Endodermal cell (in vitro differentiated cells): ENCODE data around the gene CREG1. TPM values are rescaled to one million over a fixed set of nuclear protein-coding genes. Genes with fewer than 3 reads are reported as not detected.

Experiments used
- DNase-seq: peaks from one replicate; pipeline ENCODE4 v3.0.0-alpha.2; 2017
- H3K27ac ChIP-seq: 2 replicates; pipeline ENCODE4 v1.5.1; 2013; ENCODE audit warnings: mild to moderate bottlenecking, low read depth, low read length, moderate library complexity
- H3K27me3 ChIP-seq: 2 replicates; pipeline ENCODE4 v1.6.1; 2013; ENCODE audit warnings: mild to moderate bottlenecking, low read length, moderate library complexity; ENCODE audit not compliant: insufficient read depth, control insufficient read depth, poor library complexity, severe bottlenecking
- H3K36me3 ChIP-seq: 2 replicates; pipeline ENCODE4 v1.7.0; 2013; ENCODE audit warnings: mild to moderate bottlenecking, low read length, moderate library complexity; ENCODE audit not compliant: control insufficient read depth, insufficient read depth
- H3K4me1 ChIP-seq: one replicate; pipeline ENCODE4 v1.7.0; 2013; ENCODE audit warnings: low read length; ENCODE audit not compliant: control insufficient read depth, insufficient read depth
- H3K4me3 ChIP-seq: 2 replicates; pipeline ENCODE4 v1.5.1; 2013; ENCODE audit warnings: mild to moderate bottlenecking, low read length, moderate library complexity
- H3K9ac ChIP-seq: 2 replicates; pipeline ENCODE4 v1.6.1; 2013; ENCODE audit warnings: mild to moderate bottlenecking, low read length, moderate library complexity; ENCODE audit not compliant: poor library complexity, severe bottlenecking; ENCODE audit errors: extremely low read depth
- H3K9me3 ChIP-seq: 2 replicates; pipeline ENCODE4 v1.6.1; 2013; ENCODE audit warnings: mild to moderate bottlenecking, low read length, moderate library complexity; ENCODE audit not compliant: control insufficient read depth
- H3K27ac Mint-ChIP-seq: 2 replicates; pipeline ENCODE4 v1.8.0; 2020; ENCODE audit warnings: mixed read lengths
- H3K27me3 Mint-ChIP-seq: 2 replicates; pipeline ENCODE4 v1.8.0; 2021; ENCODE audit warnings: mild to moderate bottlenecking, mixed read lengths; ENCODE audit not compliant: insufficient read depth
- H3K36me3 Mint-ChIP-seq: 2 replicates; pipeline ENCODE4 v1.8.0; 2020; ENCODE audit warnings: low read depth, mixed read lengths
- H3K4me1 Mint-ChIP-seq: 2 replicates; pipeline ENCODE4 v1.8.0; 2020; ENCODE audit warnings: mixed read lengths
- H3K4me3 Mint-ChIP-seq: 2 replicates; pipeline ENCODE4 v1.8.0; 2020; ENCODE audit warnings: mild to moderate bottlenecking, moderate library complexity, mixed read lengths
- H3K9me3 Mint-ChIP-seq: 2 replicates; pipeline ENCODE4 v1.8.0; 2020; ENCODE audit warnings: mild to moderate bottlenecking, mixed read lengths
- WGBS, 2 experiments: methylation state at CpG; one replicate each; pipeline versions ENCODE4 v1.1.5 to v1.1.7; 2013; ENCODE audit warnings: missing lambda C conversion rate in 2 of 2, mixed read lengths in 1 of 2; ENCODE audit not compliant: insufficient coverage in 1 of 2, insufficient read length in 1 of 2; 5-methylcytosine and 5-hydroxymethylcytosine counted together
- total RNA-seq, 2 donors: library from RNA; stranded (reverse); fragmentation: NEBNext Ultra II Directional in 1 of 2; extraction: Animal tissue kit (Norgen Biotek cat#: 25700) in 1 of 2; gene quantifications; 2 replicates in 1 of 2; 3 replicates in 1 of 2; pipeline ENCODE4 v1.2.1, GENCODE V29; 2021
- TF ChIP-seq, protein P1 (sequence below): fragments of 200-600 bp; sonication (generic); conservative IDR thresholded peaks from 2 replicates; pipeline ENCODE4 v1.5.0; 2021; ENCODE audit warnings: antibody characterized with exemption, mild to moderate bottlenecking

Gene CREG1
- total RNA-seq, 2 donors from 2014 or later, result 19.0 to 19.7 TPM

- Histone ChIP-seq H3K9me3 (no peaks in the 10 kb centered on the region), H3K36me3 (no peaks in the 10 kb centered on the region), H3K4me3 (no peak overlapping the region), H3K9ac (no peak overlapping the region), H3K27me3 (no peaks in the 10 kb centered on the region), H3K27ac (no peak overlapping the region), H3K4me1 (peaks cover 3% of the 10 kb centered on the region)
- Mint-ChIP-seq H3K27ac (no peak overlapping the region), H3K4me1 (peaks cover 6% of the 10 kb centered on the region), H3K27me3 (no peaks in the 10 kb centered on the region), H3K9me3 (no peaks in the 10 kb centered on the region), H3K36me3 (no peaks in the 10 kb centered on the region), H3K4me3 (no peak overlapping the region)
- TF ChIP-seq, protein P1, sequence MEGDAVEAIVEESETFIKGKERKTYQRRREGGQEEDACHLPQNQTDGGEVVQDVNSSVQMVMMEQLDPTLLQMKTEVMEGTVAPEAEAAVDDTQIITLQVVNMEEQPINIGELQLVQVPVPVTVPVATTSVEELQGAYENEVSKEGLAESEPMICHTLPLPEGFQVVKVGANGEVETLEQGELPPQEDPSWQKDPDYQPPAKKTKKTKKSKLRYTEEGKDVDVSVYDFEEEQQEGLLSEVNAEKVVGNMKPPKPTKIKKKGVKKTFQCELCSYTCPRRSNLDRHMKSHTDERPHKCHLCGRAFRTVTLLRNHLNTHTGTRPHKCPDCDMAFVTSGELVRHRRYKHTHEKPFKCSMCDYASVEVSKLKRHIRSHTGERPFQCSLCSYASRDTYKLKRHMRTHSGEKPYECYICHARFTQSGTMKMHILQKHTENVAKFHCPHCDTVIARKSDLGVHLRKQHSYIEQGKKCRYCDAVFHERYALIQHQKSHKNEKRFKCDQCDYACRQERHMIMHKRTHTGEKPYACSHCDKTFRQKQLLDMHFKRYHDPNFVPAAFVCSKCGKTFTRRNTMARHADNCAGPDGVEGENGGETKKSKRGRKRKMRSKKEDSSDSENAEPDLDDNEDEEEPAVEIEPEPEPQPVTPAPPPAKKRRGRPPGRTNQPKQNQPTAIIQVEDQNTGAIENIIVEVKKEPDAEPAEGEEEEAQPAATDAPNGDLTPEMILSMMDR, result no peak
- WGBS, 2 experiments, result 96 to 100% methylated on average over 1 of the region's 1 CpG
- no peak for DNase-seq
Measured at GRCh38 chr1:167546935-167547334, 6.6 kb downstream of the CREG1 start.

DNA sequence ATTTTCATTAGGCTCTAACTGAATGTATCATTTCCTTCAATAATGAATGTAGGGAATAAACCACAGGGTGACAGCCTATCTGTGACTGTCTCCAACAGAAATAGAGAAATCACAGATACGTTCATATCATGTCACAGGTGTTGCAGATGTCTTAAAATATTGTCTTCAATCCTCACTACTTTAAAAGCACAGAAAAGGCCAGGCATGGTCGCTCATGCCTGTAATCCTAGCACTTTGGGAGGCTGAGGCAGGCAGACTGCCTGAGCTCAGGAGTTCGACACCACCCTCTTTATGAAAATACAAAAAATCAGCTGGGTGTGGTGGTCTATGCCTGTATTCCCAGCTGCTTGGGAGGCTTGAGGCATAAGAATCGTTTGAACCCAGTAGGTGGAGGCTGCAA, 8.2 kb downstream of the CREG1 start:
- Mint-ChIP-seq H3K4me3 (no peak overlapping the region), H3K36me3 (no peaks in the 10 kb centered on the region), H3K27me3 (no peaks in the 10 kb centered on the region)

GRCh38 chr1:167544447-167545093, 9.0 kb downstream of the CREG1 start:
- Mint-ChIP-seq H3K36me3 (no peaks in the 10 kb centered on the region), H3K9me3 (no peaks in the 10 kb centered on the region), H3K4me1 (peaks cover 8% of the 10 kb centered on the region), H3K27ac (no peak overlapping the region), H3K4me3 (no peak overlapping the region), H3K27me3 (no peaks in the 10 kb centered on the region)
- no peaks in the 10 kb centered on the region for H3K9me3 ChIP-seq
- H3K9ac ChIP-seq, result no peak overlapping the region
- H3K27me3 ChIP-seq, result no peaks in the 10 kb centered on the region
- H3K27ac ChIP-seq, result no peak overlapping the region
- no peak overlapping the region for H3K4me3 ChIP-seq
- 89 to 99% methylated on average over 2 to 3 of the region's 3 CpGs for WGBS, 2 experiments
- DNase-seq, result no peak
- peaks cover 3% of the 10 kb centered on the region for H3K4me1 ChIP-seq
- no peaks in the 10 kb centered on the region for H3K36me3 ChIP-seq
- TF ChIP-seq, protein P1, result no peak

More for the DNA sequence above, 8.2 kb downstream of the CREG1 start:
- Histone ChIP-seq H3K9ac (no peak overlapping the region), H3K4me1 (peaks cover 3% of the 10 kb centered on the region), H3K27me3 (no peaks in the 10 kb centered on the region), H3K27ac (no peak overlapping the region), H3K9me3 (no peaks in the 10 kb centered on the region), H3K36me3 (no peaks in the 10 kb centered on the region), H3K4me3 (no peak overlapping the region)
- TF ChIP-seq, protein P1, result no peak
- Mint-ChIP-seq H3K4me1 (peaks cover 6% of the 10 kb centered on the region), H3K9me3 (no peaks in the 10 kb centered on the region), H3K27ac (no peak overlapping the region)
- no peak for DNase-seq
- 33 to 67% methylated on average over 2 to 4 of the region's 4 CpGs for WGBS, 2 experiments
